ENCODE data around the gene PIN1. TPM values are rescaled to one million over a fixed set of nuclear protein-coding genes. Genes with fewer than 3 reads are reported as not detected.
A peak's percentile ranks its signal among the peaks of the same experiment; 100 is the strongest.

The PIN1 gene
- total and polyA plus RNA-seq, 2 of the 13 experiments (the other 11 are each of a cell fraction or from before 2014, with no cell fraction given): 31.9 to 72.0 TPM

DNA sequence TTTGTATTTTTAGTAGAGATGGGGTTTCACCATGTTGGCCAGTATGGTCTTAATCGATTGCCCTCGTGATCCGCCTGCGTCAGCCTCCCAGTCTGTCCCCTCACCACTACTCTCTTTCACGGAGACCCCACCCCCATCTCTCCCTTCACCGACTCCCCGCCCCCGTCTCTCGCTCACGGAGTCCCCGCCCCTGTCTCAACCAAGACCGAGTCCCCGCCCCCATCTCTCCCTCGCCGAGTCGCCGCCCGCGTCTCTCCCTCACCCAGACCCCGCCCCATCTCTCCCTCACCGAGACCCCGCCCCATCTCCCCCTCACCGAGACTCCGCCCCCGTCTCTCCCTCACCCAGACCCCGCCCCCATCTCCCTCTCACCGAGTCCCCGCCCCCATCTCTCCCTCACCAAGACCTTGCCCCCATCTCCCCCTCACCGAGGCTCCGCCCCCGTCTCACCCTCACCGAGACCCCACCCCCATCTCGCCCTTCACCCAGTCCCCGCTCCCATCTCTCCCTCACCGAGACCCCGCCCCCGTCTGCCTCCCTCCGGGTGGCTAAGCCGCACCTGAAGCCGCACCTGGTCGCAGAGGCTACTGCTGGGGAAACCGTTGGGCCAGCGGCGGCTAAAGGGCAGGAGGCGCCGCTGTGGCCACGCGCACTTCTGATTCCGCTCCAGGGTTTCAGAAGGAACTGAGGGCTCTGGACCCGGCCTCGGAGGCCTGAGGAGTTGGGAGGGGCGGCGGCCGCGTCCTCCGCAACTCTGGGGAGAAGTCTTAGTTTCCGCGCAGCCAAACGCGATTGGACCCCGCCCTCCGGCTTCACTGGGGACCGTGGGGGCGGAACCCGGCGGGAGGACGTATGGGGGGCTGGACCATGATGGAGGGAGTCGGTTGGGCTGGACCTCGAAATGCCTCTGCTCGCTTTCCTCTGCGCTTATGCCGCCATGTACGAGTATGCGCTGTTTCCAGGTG is 49.5 kb upstream of the PIN1 start (continued):
- TF ChIP-seq, protein P1, sequence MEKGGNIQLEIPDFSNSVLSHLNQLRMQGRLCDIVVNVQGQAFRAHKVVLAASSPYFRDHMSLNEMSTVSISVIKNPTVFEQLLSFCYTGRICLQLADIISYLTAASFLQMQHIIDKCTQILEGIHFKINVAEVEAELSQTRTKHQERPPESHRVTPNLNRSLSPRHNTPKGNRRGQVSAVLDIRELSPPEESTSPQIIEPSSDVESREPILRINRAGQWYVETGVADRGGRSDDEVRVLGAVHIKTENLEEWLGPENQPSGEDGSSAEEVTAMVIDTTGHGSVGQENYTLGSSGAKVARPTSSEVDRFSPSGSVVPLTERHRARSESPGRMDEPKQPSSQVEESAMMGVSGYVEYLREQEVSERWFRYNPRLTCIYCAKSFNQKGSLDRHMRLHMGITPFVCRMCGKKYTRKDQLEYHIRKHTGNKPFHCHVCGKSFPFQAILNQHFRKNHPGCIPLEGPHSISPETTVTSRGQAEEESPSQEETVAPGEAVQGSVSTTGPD (CRISPR knock-in tag; IDR thresholded peaks at IDR 0.05): no peak
- TF ChIP-seq ZZZ3 (CRISPR knock-in tag; IDR thresholded peaks at IDR 0.05; ENCODE audit: borderline replicate concordance) (no peak), MEF2D (CRISPR knock-in tag; IDR thresholded peaks at IDR 0.05) (0 out of 2 replicates have a peak, but pooled peaks have one; percentile 1), ELF4 (CRISPR knock-in tag; IDR thresholded peaks at IDR 0.05; ENCODE audit: borderline replicate concordance) (0 out of 2 replicates have a peak, but pooled peaks have one; percentile 28), CCAR2 (optimal IDR thresholded peaks at IDR 0.05; ENCODE audit: low read depth, low read length) (no peak), ZNF317 (CRISPR knock-in tag; IDR thresholded peaks at IDR 0.05) (no peak), NFIC (IDR thresholded peaks at IDR 0.05; ENCODE audit: low read length) (no peak), BORCS8-MEF2B (CRISPR knock-in tag; IDR thresholded peaks at IDR 0.05) (peak; percentile 46; the same call in 1 of the 2 replicates), ZNF558 (CRISPR knock-in tag; IDR thresholded peaks at IDR 0.05; ENCODE audit: borderline replicate concordance) (0 out of 2 replicates have a peak, but pooled peaks have one; percentile 39), GLMP (CRISPR knock-in tag; IDR thresholded peaks at IDR 0.05; ENCODE audit: borderline replicate concordance) (no peak), DR1 (CRISPR knock-in tag; IDR thresholded peaks at IDR 0.05) (no peak), IRF1 (CRISPR knock-in tag; IDR thresholded peaks at IDR 0.05; ENCODE audit: low read depth) (no peak), ZNF124 (CRISPR knock-in tag; IDR thresholded peaks at IDR 0.05) (peak; percentile 24; the same call in 1 of the 2 replicates), ZNF639 (CRISPR knock-in tag; conservative IDR thresholded peaks at IDR 0.05) (0 out of 2 replicates have a peak, but pooled peaks have one; percentile 26), CSRNP2 (CRISPR knock-in tag; conservative IDR thresholded peaks at IDR 0.05; ENCODE audit: low read depth) (no peak), ZNF160 (CRISPR knock-in tag; IDR thresholded peaks at IDR 0.05) (no peak), ZNF205 (CRISPR knock-in tag; IDR thresholded peaks at IDR 0.05) (no peak), EED (CRISPR knock-in tag; IDR thresholded peaks at IDR 0.05) (no peak), ZNF766 (CRISPR knock-in tag; IDR thresholded peaks at IDR 0.05; ENCODE audit: borderline replicate concordance) (no peak), ZNF441 (CRISPR knock-in tag; IDR thresholded peaks at IDR 0.05; ENCODE audit: borderline replicate concordance) (no peak), ZNF496 (CRISPR knock-in tag; IDR thresholded peaks at IDR 0.05; ENCODE audit: insufficient replicate concordance) (no peak)
